ENCODE measurements around the gene NR3C2. TPM values are rescaled to one million over a fixed set of nuclear protein-coding genes. Genes with fewer than 3 reads are reported as not detected.

The NR3C2 gene
- polyA plus RNA-seq, 3 donors = 0.09 to 0.27 (median 0.20) TPM

GRCh38 chr4:148248824-148249223, 193.4 kb downstream of the NR3C2 start:
- no peak overlapping the region for H3K4me3 ChIP-seq (replicated peaks in 1 of 3; ENCODE audit: low read depth in 2 of 3, low read length in 3 of 3)
- no peaks in the 10 kb centered on the region for H4K20me1 ChIP-seq (ENCODE audit: insufficient read depth, low read length)
- DNase-seq = no peak
- intact Hi-C loops (cut with micrococcal nuclease) = no loop called here
- Mint-ChIP-seq H3K4me1 (no peaks in the 10 kb centered on the region), H3K27me3 (ENCODE audit: low read depth in 3 of 3) (peaks cover 0 to 1% (median under 1%) of the 10 kb centered on the region in 3 donors), H3K27ac (no peak overlapping the region), H3K4me3 (no peak overlapping the region), H3K36me3 (no peaks in the 10 kb centered on the region), H3K9me3 (peaks cover 0 to 3% (median 0%) of the 10 kb centered on the region in 7 donors)
- no peaks in the 10 kb centered on the region for H3K36me3 ChIP-seq (replicated peaks in 1 of 2; ENCODE audit: control insufficient read depth in 1 of 2, insufficient read depth in 2 of 2, low read length in 2 of 2)
- H3K27me3 ChIP-seq (ENCODE audit: control insufficient read depth in 2 of 2, insufficient read depth in 2 of 2, low read length in 2 of 2) = no peaks in the 10 kb centered on the region
- H3K4me1 ChIP-seq (ENCODE audit: control insufficient read depth in 1 of 2, insufficient read depth in 2 of 2, low read length in 2 of 2) = no peaks in the 10 kb centered on the region
- H3K27ac ChIP-seq (ENCODE audit: low read depth in 1 of 2, low read length in 2 of 2) = no peak overlapping the region
- no peaks in the 10 kb centered on the region for H3K9me3 ChIP-seq (replicated peaks in 1 of 2; ENCODE audit: control insufficient read depth in 1 of 2, insufficient read depth in 1 of 2, low read length in 2 of 2)
- H2AFZ ChIP-seq (ENCODE audit: insufficient read depth, low read depth, low read length, poor library complexity, severe bottlenecking) = no peak overlapping the region
- H3K4me2 ChIP-seq (replicated peaks; ENCODE audit: extremely low read depth, low read length, poor library complexity, severe bottlenecking) = no peak overlapping the region
- no peaks in the 10 kb centered on the region for H3K79me2 ChIP-seq (ENCODE audit: insufficient read depth, low read length)
- no peak overlapping the region for H3K9ac ChIP-seq (ENCODE audit: insufficient read depth, low read length, poor library complexity, severe bottlenecking)
- TF ChIP-seq, protein P1, sequence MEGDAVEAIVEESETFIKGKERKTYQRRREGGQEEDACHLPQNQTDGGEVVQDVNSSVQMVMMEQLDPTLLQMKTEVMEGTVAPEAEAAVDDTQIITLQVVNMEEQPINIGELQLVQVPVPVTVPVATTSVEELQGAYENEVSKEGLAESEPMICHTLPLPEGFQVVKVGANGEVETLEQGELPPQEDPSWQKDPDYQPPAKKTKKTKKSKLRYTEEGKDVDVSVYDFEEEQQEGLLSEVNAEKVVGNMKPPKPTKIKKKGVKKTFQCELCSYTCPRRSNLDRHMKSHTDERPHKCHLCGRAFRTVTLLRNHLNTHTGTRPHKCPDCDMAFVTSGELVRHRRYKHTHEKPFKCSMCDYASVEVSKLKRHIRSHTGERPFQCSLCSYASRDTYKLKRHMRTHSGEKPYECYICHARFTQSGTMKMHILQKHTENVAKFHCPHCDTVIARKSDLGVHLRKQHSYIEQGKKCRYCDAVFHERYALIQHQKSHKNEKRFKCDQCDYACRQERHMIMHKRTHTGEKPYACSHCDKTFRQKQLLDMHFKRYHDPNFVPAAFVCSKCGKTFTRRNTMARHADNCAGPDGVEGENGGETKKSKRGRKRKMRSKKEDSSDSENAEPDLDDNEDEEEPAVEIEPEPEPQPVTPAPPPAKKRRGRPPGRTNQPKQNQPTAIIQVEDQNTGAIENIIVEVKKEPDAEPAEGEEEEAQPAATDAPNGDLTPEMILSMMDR (IDR thresholded peaks at IDR 0.05) = no peak
- WGBS (ENCODE audit: insufficient coverage) = no CpG with 5 or more reads among the region's 4 CpGs

DNA sequence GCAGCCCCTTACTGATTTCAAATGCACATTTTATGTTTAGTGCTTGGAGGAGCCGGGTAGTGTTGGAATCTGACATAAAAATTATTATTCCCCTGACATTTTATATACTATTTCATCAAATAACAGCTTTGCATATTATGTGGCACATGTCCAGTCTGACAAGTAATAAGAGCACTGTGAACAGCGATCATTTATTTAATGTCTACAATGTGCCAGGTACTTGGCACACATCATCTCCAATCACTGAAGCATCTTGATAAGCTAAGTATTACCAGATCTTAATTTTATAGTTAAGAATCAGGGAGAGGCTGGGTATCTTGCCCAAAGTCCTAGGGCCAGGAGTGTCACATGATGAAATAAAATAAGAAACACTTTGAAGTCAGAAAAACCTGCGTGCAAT, 197.2 kb downstream of the NR3C2 start:
- Histone ChIP-seq H3K79me2 (ENCODE audit: insufficient read depth, low read length) (no peaks in the 10 kb centered on the region), H3K27me3 (ENCODE audit: control insufficient read depth in 2 of 2, insufficient read depth in 2 of 2, low read length in 2 of 2) (no peaks in the 10 kb centered on the region), H4K20me1 (ENCODE audit: insufficient read depth, low read length) (no peaks in the 10 kb centered on the region), H3K9ac (ENCODE audit: insufficient read depth, low read length, poor library complexity, severe bottlenecking) (no peak overlapping the region), H3K4me2 (replicated peaks; ENCODE audit: extremely low read depth, low read length, poor library complexity, severe bottlenecking) (no peak overlapping the region), H2AFZ (ENCODE audit: insufficient read depth, low read depth, low read length, poor library complexity, severe bottlenecking) (no peak overlapping the region), H3K36me3 (replicated peaks in 1 of 2; ENCODE audit: control insufficient read depth in 1 of 2, insufficient read depth in 2 of 2, low read length in 2 of 2) (no peaks in the 10 kb centered on the region), H3K9me3 (replicated peaks in 1 of 2; ENCODE audit: control insufficient read depth in 1 of 2, insufficient read depth in 1 of 2, low read length in 2 of 2) (no peaks in the 10 kb centered on the region), H3K4me1 (ENCODE audit: control insufficient read depth in 1 of 2, insufficient read depth in 2 of 2, low read length in 2 of 2) (no peaks in the 10 kb centered on the region), H3K4me3 (replicated peaks in 1 of 3; ENCODE audit: low read depth in 2 of 3, low read length in 3 of 3) (no peak overlapping the region), H3K27ac (ENCODE audit: low read depth in 1 of 2, low read length in 2 of 2) (no peak overlapping the region)
- H3K4me1 Mint-ChIP-seq = no peaks in the 10 kb centered on the region
- H3K36me3 Mint-ChIP-seq = no peaks in the 10 kb centered on the region
- H3K27ac Mint-ChIP-seq = no peak overlapping the region
- H3K27me3 Mint-ChIP-seq (ENCODE audit: low read depth in 3 of 3) = no peaks in the 10 kb centered on the region
- no peak overlapping the region for H3K4me3 Mint-ChIP-seq
- no CpG with 5 or more reads among the region's 3 CpGs for WGBS (ENCODE audit: insufficient coverage)
- TF ChIP-seq, protein P1 (IDR thresholded peaks at IDR 0.05) = no peak
- DNase-seq = no peak
- H3K9me3 Mint-ChIP-seq = no peaks in the 10 kb centered on the region
- intact Hi-C loops (cut with micrococcal nuclease) = no loop called here
